NCI-H1105 treated with DMSO at 0.1 percent for 48 hours (cell line): ENCODE data around the gene FNBP1L.
A peak's percentile ranks its signal among the peaks of the same experiment; 100 is the strongest.
"Not testable (repeated sequence)": the region's sequence is repeated elsewhere in the genome, so short reads cannot be mapped to it uniquely, and the experiment has no call there.

Experiments
- DNase-seq: peaks from one replicate; lab custom pipeline; 2025; lab: John Stamatoyannopoulos, UW

FNBP1L gene

DNA sequence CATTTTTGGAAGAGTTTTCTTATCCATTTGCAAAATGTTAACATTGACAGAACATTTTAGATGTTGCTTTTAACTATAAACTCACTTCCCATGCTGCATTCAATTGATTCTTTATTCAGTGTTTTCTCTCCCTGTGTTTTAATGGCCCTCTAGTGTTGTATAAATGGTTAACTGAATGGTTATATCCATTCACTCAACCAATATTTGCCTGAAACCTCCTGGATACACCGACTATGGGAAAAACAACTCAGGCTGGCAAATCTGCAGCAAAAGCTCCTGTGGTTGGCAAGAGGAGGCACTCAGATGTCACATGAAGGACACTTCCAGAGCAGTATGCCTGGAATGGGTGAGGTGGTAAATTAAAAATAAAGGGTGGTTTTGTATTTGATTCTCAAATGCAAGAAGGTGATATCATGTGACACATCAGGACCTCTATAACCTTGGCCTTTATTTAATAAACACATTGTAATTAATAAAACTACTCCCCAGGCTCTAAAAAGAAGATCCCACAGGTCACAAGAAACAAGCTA lies 126.1 kb downstream of the FNBP1L start:
- DNase-seq, result no peak

DNA sequence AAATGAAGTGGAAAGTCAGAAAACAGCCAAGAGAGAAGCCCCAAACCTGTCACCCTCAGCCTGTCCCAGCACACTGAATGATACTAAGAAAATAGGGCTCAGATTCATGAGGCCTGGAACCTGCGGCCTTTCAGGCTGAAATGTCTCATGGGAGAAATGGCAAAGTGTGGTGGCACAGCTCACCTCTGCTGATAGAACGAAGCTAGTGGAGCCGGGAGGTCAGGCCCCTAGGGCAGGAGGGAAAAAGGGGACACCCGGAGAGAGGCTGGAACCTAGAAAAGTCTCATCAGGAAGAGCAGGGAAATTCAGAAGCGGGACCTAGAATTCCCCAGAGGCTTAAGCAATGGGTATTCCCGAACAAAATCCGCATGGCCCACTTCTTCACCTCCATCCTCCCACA lies 126.6 kb downstream of the FNBP1L start:
- DNase-seq, result no peak

DNA sequence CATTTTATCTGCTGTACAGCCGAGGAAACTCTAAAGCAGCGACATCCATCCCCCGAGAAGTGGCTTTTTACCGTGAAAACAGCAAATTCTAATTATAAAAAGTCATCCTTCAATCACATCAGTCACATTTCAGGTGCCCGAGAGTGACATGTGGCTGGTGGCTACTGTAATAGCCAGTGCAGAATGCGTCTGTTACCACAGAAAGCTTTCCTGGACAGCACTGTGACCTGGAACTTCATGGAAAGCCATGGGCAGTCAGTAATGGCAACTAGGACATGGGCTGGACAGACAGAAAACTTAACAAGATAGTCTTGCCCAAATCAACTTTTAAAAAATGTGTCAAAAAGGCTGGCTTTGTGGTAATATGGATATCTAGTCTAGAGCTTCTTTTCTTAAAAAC lies 127.1 kb downstream of the FNBP1L start:
- DNase-seq, result no peak

DNA sequence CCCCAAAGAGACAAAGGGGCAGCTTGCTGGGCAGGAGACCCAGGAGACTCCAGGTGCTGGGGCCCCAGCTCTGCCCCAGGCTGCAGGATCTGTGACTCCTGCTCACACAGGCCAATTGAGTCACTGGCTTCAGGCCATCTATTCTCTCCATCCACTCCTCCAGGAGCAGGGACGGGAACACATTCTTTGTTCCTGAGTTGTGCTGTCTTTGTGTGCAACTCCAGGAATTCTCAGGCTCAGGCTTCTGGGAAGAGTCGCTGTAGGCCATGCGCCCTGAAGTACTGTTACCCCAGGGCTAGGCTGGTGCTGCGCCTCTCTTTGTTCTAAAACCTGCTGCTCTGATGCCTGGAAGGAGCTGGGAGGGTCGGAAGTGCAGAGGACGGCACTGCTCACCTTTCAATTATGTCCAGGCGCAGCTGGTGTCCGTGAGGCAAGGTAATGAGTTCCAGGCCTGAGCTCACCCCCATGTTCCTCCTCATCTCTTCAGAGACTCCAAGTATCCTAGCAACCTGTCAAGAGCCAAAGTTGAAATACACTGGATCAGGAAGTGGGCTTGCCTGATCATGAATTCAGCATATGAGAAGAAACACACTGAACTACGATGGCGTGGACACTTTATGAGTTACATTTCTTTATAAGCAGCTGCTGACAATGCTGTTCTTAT lies 127.8 kb downstream of the FNBP1L start:
- DNase-seq, result peak; percentile 87

DNA sequence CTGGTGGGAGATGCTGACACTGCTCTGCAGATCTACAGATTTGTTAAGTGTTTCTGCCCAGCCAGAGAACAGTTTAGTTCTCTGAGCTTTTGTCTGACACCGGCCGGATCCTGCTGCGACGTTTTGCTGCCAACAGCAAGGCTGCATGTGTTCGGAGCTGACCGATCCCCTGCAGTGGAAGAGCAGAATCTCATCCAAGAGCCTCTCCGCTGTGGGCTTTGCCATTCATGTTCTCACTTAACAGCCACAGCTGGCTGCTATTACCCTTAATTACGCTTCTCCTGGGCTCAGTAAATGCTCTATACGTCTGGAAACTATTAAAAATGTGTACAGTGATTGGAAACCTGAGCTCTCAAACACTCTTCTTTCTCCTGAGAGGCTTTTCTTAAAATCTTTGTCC lies 128.4 kb downstream of the FNBP1L start:
- peak; percentile 75 for DNase-seq

DNA sequence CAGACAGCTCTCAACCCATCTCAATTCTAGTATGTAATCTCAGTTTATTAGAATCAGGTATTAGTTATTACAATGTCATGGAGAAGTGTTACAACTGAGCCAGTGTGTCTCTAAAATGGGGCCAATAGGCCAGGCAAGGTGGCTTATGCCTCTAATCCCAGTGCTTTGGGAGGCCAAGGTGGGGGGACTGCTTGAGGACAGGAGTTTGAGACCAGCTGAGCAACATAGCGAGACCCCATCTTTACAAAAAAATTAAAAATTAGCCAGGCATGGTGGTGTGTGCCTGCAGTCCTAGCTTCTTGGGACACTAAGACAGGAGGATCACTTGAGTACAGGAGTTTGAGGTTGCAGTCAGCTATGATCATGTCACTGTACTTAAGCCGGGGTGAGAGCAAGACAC lies 128.8 kb downstream of the FNBP1L start:
- DNase-seq, result no peak

DNA sequence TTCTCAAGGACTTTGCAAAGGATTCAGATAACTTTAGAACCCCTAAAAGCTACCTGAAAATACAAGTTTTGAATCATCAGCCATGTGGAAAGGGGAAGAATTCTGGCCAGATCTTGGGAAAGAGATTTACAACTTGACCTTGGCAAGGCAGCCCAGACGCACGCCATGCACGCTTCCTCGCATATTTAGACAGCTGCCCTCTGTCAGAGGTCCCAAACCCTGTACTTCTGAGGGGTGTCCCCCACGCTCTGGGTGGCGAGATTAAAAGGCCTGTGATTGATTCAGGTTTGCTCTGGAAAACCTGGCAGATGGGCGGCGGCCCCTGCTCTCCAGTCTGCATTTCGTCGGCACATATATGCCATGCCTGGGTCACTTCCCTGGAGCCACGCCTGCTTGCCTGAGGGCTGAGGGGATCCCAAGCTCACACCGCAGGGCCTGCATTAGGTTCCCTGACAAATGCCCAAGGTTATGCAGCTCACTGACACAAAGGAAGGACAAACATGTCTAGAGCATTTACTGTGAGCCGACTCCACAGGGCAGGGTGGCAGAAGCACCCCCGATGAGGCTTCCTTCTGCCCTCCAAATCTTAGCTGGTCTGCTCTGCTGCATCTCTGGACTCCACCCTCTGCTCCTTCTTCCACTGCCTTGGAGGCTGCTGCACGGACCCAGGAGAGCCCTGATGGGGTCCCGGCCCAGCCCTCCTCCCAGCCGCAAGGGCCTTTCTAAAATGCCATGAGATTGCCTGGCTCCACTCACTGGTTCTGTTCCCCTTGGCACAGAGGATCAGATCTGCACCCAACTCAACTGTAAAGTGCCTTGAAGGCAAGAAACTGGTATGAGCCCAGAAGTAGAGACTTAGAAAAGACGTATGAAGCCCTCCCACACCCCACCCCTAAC lies 129.9 kb downstream of the FNBP1L start:
- DNase-seq, result no peak

DNA sequence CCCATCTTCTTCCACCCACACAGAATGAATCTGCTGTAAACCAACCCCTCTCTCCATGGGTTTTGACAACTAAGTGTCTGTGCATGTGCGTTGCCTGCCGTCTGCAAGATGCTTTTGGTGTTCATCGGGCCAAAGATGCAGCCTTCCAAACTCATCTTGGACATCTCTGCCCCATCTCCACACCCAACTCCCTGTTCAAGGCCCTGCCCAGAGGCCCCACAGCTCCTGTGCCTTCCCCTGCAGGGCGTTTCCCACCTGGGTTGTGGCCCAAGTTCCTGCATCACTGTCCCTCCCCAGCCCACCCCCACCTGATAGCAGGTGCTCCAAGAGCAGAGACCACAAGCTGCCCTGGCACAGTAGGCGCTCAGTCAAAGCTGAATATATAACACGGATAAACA lies 130.5 kb downstream of the FNBP1L start:
- no peak for DNase-seq

DNA sequence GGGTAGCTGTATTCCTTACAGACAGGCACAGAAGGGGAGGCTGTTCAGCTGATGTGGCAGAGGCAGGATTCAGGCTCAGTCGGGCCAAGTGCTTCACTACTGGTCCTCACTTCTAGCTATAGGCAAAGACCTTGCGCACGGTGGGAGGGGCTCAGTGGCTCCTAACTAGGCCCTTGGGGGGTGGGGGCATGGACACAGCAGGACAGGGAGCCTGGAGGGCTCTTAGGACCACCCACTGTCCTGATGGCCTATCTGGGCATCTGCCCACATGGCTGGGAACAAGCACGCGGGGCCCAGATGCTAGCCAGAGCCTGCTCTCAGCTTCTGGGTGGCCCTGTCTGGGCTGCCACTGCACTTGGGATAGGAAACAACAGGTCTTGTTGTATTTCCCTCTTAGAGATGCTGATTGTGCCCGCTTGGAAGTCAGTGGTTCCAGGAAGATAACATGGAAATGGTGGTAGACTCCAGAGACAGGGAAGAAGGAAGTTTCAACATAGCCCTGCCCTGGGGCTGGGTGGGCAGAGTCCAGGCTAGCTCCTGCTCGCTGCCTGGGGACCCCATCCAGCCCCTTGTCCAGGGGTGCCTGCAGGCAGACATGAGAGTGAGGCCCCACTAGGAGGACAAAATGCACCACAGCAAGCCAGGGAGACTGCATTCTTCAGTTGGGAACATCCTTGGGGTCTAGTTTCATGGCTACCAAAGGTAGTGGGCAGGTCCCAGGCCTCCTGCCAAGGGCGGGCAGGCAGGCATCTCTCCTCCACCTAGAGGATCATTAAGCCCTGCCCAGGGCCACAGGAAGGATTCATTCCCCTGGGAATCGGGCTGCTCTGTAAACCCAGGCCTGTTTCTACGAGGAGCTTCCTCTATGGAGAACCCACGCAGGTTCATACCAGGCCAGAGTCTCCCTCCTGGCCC lies 131.2 kb downstream of the FNBP1L start:
- DNase-seq, result no peak

DNA sequence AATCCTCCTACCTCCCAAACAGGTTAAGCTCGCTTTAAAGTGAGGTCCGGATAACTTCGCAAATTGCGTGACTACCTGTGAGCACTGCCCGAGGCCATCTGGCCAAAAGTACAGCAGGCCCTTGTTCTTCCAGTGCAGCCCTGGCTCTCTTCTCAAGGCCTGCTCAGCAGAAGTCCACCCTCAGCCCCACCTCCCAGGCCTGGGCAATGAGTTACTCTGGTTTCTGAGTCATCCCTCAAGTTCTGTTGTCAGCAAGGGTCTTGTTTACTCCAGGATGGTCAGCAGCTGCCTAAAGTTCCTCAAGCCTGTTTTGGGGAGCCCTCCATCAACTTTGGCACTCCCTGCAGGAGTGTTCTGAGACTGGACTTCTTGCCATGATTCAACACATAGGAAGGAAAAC lies 132.0 kb downstream of the FNBP1L start:
- no peak for DNase-seq

DNA sequence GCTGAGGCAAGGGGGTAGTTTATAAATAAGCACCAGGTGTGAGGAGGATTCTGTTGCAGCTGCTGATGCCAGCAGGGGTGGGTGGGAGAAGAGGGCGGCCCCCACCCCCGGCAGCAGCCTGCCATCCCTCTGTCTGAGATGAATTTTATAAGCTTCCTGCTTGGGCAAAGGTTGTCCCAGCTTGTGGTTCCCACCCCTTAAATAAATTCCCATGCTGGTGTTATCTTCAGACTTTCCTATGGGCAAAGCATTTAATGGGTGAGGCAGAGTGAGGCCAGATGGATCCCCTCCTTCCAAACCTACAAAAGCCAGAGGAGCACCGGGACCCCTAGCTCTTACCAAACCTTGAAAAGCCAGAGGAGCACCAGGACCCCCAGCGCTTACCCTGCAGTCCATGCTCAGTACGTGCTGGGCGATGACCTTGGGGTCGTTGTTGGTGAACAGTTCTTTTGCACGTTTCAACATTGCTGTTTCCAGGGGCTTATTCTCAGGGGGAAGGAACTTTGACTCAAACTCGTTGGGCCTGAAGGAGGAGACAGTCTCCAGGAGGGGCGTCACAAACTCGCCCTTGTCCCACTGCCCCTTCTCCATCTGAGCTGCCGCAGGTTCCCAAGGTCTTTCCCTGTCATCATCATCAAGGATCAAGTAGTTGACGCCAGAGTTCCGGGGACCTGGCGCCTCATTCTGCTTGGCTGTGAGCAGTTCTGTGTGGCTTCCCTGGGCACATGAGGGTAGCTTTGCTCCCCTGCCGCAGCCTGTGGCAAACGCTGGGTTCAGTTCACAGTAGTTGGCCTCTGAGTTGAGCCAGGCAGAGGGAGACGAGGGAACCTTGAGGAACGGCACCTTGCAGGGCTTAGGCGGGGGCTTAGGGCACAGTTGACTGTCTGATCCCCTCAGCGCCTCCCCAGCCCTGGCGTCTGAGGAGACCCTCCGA lies 134.3 kb downstream of the FNBP1L start:
- DNase-seq, result no peak

DNA sequence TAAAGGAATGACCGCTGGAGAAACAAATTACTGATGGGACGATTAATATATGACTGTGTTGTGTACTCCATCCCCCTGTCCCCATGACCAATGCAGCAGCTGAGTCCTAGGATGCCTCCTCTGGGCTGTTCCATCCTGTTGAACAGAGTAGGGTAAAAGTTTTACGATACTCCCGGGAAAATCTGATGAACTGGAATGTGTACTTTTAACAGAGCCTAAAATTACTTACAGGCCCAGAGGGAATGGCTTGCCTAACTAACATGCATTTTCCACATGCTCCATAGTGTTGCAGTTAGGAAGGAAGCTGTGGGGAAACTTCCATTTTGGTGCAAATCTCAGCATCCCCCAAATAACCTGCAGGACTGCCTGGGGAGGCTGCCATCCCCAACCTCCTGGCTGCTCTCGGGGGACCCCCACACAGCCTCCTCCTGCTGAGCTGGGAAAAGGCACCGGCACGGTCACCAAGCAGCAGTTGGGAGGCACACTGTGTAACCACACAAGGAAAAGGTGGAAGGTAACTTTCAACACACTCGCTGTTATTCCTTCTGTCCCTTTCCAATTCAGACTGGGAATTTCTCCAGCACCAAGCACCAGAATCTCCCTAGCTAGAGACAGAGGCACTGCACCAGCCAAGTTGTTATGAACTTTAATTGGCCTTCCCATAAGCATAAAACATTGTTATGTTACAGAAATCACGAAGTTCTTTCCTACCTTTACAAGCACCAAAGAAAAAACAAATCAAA lies 136.5 kb downstream of the FNBP1L start:
- DNase-seq, result no peak

DNA sequence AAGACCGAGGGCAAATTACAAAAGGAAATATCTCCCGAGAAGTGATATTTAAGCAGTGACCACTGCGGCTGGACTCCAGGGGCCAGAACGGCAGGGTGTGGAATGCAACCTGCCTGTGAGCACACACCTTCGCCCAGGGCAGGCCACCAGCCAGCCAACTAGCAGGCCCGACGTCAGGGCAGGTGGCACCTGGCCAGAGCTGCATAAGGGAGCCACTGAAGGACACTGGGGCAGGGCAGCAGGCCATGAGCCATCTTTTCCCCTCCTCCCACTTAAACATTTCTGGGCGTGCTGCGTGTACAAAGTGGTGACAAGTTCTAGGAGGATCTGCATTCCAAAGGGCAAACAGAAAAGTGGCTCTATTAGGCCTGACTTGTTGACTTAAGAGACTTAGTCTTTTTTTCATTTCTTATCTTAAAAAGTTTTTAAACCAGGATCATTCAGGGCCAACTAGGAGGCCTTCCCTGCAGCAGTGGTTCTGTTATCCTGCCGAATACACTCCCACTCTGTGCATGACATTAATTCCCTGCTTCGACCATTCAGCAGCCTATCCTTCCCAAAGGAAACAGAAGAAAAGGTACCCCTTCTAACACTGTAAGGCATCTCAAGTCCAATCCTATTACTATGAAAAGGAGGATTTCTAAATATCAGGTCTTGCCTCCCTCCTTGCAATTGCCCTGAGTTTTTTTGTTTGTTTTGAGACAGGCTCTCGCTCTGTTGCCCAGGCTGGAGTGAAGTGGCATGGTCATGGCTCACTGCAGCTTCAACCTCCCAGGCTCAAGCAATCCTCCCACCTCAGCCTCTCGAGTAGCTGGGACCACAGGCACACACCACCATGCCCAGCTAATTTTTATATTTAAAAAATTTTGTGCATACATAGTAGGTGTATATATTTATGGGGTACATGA lies 137.4 kb downstream of the FNBP1L start:
- no peak for DNase-seq

DNA sequence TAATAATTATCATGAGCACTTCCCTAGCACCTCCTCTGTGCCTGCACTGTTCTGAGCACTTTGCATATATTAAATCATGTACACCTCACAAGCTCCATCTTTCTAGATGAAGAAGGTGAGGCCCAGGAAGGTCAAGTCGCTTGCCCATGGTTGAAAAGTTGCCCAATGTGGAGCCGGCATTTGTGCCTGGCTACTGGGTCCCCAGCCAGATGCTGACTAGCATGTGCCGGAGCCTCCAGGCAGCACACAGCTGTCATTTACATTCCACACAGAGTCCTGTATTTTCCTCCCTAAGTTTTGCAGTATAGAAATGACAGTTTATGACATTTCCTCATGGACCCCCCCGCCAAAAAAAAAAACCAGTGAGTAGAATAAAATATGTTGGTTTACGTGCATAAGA lies 139.4 kb downstream of the FNBP1L start:
- no peak for DNase-seq

DNA sequence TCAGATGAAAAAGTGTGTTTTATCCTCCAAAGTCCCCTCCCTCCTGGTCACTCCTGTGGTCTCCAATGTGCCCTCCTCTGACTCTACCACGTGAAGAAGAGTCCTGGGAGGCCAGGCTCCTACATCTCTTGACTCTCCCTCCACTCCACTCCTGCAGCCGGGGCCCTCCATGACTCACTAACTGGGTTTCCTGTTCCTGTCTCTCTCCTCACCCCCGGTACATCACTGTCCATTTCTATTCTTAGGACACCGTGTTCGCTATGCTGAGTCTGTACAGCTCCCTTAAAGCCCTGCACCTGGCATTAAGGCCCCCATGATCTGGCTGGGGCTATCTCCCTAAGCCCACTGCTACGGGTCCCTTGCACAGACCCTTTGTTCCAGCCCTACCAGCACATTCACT lies 140.3 kb downstream of the FNBP1L start:
- no peak for DNase-seq

DNA sequence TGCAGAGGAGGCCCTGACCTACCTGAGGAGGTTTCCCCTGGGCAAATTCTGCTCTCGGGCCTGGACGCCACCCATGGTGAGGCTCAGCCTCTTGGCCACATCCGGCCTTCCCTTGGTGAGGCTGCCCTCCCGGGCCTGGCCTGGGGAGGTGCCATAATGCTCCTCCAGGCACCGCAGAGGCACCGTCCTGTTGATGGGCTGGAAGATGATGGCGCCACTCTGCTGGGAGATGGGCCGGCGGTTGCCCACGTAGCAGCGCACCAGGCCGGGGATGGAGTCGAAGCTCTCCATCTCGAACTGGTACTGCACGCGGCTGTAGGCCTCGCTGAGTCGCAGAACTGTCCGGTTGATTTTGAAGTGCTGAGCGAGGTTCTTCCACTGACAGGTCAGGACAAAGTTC lies 141.0 kb downstream of the FNBP1L start:
- DNase-seq, result no peak

DNA sequence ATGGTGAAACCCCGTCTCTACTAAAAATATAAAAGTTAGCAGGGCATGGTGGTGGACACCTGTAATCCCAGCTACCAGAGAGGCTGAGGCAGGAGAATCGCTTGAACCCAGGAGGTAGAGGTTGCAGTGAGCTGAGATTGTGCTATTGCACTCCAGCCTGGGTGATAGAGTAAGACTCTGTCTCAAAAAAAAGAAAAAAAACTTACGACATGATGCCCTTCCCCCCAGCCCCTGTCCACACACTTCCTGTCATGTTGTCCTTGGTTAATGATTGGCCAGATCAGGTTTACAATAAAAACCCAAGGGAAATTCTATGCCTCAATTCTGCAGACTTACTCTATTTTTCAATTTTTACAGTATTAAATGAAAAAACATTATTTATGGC lies 143.4 kb downstream of the FNBP1L start:
- not testable (repeated sequence) for DNase-seq

DNA sequence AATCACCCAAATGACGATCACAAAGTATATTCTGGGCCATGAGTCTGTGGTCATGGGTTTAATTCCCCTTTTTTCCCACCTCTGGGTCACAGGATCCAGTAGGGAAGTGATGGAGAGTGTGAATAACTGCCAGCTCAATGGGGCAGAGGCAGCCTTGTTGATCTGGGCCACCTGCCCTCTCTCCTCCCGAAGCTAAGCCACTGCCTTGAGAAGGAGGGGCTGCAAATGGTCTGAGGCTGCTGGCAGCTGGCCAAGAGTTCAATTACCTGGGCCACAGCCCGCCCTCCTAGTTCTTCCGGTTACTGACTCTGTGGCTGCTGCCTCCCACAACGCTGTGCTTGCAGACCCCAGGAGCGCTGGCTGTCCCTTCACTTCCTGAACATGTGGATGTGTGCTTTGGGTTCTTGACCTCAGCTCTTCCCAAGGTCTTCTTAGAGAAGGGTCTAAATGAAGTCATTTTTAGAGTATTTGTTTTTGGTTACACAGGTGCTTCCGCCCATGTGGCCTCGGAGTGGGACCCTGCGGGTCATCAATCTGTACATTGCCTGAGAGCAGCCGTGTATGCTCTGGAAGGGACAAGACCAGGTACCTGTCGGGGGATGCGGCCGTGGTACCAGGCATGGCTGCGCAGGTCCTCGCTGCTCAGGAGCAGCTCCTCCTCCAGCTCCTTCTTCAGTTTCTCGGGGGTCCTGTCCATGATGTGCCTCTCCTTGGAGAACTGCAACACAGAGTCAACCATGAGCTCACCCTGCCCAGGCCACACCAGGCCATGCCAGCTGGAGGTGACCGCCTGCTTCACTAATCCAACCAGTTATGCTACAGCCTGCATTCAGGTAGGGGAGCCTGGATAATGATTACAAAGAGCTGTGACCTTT lies 144.0 kb downstream of the FNBP1L start:
- peak; percentile 99 for DNase-seq
